KOPT-K1 (cell line): ENCODE data around the gene SYNDIG1.

ENCODE experiments used
- H3K27ac ChIP-seq: fragments of 200-600 bp; sonication (generic); 2 replicates; pipeline ENCODE4 v1.5.1; 2016; ENCODE audit warnings: antibody characterized with exemption, mild to moderate bottlenecking, low read depth, low read length; ENCODE audit not compliant: poor library complexity, severe bottlenecking
- H3K36me3 ChIP-seq: fragments of 200-600 bp; sonication (generic); 2 replicates; pipeline ENCODE4 v1.5.1; 2017; ENCODE audit warnings: antibody characterized with exemption, mild to moderate bottlenecking, low read length, moderate library complexity; ENCODE audit not compliant: insufficient read depth
- H3K9me3 ChIP-seq: fragments of 200-600 bp; sonication (generic); 2 replicates; pipeline ENCODE4 v1.5.1; 2017; ENCODE audit warnings: antibody characterized with exemption, low read length, mild to moderate bottlenecking; ENCODE audit not compliant: insufficient read depth, poor library complexity, severe bottlenecking

SYNDIG1 gene

DNA sequence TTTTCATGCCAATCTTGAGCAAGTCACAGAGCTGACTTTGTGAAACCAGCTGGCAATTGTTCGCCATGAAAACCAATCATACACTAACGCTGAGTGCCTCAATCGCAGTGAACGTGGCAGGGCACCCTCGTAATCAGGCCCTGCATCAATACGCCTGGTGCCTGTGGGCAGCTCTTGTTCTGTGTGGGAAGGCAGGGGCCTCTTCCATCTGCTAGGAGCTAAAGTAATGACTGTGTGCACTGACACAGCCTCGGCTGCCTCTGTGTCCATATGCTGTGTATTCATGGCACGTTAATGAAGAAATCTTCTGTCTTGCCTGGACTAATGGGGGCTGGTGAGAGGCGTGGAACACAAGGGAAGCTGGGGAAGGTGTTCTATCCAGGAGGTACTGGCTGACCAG lies 27.8 kb upstream of the SYNDIG1 start:
- H3K36me3 ChIP-seq, result no peaks in the 10 kb centered on the region
- H3K27ac ChIP-seq, result no peak overlapping the region
- no peaks in the 10 kb centered on the region for H3K9me3 ChIP-seq

GRCh38 chr20:24442909-24443308 lies 26.5 kb upstream of the SYNDIG1 start:
- no peak overlapping the region for H3K27ac ChIP-seq
- H3K36me3 ChIP-seq, result no peaks in the 10 kb centered on the region
- H3K9me3 ChIP-seq, result no peaks in the 10 kb centered on the region

GRCh38 chr20:24443436-24443835 lies 26.0 kb upstream of the SYNDIG1 start:
- Histone ChIP-seq H3K9me3 (no peaks in the 10 kb centered on the region), H3K27ac (no peak overlapping the region), H3K36me3 (no peaks in the 10 kb centered on the region)

- Histone ChIP-seq H3K27ac (no peak overlapping the region), H3K36me3 (no peaks in the 10 kb centered on the region), H3K9me3 (no peaks in the 10 kb centered on the region)
Measured at GRCh38 chr20:24444526-24445190, 24.8 kb upstream of the SYNDIG1 start.

GRCh38 chr20:24445510-24446170 lies 23.8 kb upstream of the SYNDIG1 start:
- Histone ChIP-seq H3K27ac (no peak overlapping the region), H3K36me3 (no peaks in the 10 kb centered on the region), H3K9me3 (no peaks in the 10 kb centered on the region)

GRCh38 chr20:24446811-24447210 lies 22.6 kb upstream of the SYNDIG1 start:
- H3K36me3 ChIP-seq, result no peaks in the 10 kb centered on the region
- H3K27ac ChIP-seq, result no peak overlapping the region
- H3K9me3 ChIP-seq, result no peaks in the 10 kb centered on the region

- Histone ChIP-seq H3K36me3 (no peaks in the 10 kb centered on the region), H3K9me3 (no peaks in the 10 kb centered on the region), H3K27ac (no peak overlapping the region)
Measured at GRCh38 chr20:24448170-24448569, 21.3 kb upstream of the SYNDIG1 start.

DNA sequence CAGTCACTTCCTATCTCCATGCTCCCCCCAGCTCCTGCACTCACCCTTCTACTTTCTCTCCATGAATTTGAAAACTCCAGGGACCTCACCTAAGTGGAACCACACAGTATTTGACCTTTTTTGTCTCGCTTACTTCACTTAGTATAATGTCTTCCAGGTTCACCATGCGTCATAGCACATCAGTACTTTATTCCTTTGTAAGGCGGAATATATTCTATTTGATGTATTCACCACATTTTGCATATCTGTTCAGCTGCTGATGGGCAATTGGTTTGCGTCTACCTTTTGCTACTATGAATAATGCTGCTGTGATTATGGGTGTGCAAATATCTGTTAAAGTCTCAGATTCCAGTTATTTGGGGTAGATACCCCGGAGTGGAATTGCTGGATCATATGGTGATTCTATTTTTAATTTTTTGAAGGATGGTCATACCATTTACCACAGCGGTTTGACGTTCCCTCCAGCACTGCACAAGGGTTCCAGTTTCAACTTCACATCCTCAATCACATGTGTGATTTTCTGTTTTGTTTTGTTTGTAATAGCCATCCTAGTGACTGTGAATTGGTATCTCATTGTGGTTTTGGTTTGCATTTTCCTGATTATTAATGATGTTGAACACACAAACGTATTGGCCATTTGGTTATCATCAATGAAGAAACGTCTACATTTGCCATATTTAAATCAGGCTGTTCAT lies 20.3 kb upstream of the SYNDIG1 start:
- Histone ChIP-seq H3K36me3 (no peaks in the 10 kb centered on the region), H3K27ac (no peak overlapping the region), H3K9me3 (no peaks in the 10 kb centered on the region)

DNA sequence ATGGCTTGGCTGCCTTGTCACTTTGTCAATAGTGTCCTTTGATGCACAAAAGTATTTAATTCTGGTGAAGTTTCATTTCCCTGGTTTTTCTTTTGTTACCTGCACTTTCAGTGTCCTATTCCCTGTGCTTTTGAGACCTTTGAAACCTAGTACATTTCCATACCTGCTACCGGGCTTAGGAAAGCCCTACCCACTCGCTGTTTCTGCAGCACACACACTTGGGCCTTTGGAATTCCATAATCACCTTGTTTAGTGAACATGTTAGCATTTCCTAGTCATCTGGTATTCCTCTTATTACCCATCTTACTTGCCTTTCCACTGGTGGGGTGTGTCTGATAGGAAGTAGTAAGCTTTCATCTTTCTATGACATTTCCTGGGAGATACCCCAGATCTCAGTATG lies 19.3 kb upstream of the SYNDIG1 start:
- no peak overlapping the region for H3K27ac ChIP-seq
- no peaks in the 10 kb centered on the region for H3K36me3 ChIP-seq
- no peaks in the 10 kb centered on the region for H3K9me3 ChIP-seq

DNA sequence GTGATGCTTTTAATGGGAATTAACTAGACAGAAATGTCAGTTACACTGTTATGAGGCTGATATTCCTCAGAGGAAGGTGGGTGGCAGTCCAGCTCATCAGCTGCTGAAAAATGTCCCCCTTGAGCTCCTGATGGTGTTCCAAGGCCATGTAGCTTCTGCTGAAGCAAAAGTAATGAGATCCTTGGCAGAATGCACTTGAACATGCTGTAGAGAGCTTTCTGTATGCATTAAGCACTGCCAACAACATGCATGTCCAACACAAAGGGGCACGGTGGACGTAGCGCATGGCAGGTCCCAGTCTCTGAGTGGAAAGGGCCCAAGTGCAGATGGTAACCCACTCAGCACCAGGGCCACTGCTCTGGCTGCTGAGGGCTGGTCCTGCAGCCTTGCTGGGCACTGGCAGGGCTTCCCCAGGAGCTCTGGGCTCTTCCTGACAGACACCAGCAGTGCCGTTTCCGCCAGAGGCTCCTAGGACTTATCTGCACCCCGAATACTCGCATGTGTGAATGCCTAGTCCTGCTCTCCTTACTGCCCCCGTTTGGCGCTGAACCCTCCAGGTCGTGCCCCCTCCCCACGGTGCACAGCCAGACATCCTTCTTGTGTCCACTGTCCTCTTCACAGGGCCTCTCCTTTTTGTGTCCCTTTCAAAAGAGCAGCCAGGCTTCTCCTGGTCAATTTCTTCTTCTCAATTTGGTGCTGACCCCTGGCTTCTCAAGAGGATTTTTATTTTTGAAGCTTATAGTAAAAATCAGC lies 18.6 kb upstream of the SYNDIG1 start:
- no peaks in the 10 kb centered on the region for H3K9me3 ChIP-seq

DNA sequence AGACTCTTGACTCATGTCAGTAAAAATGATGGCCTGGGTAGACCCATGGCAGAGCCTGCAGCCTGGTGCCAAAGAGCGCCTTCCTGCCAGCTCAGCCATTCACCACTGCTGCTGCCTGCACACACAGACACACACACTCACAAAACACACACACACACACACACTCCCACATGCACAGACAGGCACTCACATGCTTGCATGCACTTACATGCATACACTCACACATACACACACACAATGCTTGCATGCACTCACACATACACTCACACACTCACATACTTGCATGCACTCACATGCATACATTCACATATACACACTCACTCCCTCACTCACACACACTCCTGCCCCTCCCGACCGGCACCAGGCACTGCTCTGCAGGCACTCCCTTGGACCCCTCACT lies 18.0 kb upstream of the SYNDIG1 start:
- Histone ChIP-seq H3K36me3 (no peaks in the 10 kb centered on the region), H3K27ac (no peak overlapping the region), H3K9me3 (no peaks in the 10 kb centered on the region)

More for the DNA sequence above, 18.6 kb upstream of the SYNDIG1 start:
- H3K27ac ChIP-seq, result no peak overlapping the region
- no peaks in the 10 kb centered on the region for H3K36me3 ChIP-seq

DNA sequence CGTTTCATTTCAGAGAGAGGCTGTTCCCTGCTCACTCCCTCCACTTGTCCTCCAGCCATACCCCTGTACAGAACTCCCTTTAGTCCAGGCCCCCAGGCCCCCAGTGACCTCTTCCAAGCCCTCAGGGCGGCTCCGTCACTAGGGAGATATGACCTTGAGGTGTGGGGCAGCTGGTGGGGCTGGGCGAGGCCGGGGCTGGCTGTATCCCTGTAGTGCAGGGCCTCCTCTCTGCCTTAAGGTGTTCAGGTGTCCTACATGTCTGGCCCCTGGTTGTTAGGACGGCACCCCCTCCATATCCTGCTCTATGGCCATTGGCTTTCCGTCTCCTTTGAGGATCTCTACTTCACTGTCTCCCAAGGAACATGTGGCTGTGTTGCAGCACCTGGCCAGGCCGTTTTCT lies 17.4 kb upstream of the SYNDIG1 start:
- no peak overlapping the region for H3K27ac ChIP-seq
- H3K36me3 ChIP-seq, result no peaks in the 10 kb centered on the region
- H3K9me3 ChIP-seq, result no peaks in the 10 kb centered on the region

DNA sequence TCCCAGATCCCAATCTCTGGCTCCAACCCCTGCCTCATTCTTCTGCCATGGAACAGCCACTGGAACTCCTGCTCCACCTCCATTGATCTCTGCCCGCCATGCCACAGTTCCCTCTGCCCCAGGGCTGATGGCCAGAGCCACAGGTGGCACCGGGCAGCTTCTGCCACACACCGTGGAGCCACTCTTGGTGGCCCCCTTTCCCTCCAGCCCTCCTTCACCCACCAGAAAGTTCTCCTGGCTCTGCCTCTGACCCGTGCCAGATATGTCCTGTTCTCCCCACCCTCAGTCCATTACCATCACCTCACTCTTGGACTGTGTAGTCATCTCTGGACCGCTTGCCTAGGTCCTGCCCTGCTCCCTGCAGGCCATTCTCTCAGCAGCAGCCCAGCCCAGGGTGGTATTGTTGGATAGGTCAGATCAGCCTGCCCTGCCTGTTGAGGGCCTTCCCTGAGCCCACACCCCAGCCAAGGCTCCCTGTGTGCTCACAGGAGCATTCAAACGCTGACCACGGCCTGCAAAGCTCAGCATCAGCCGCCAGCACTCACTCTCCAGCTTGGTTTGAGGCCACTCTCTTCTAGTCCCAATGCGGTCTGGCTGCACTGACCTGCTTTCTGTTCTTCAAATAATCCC lies 16.8 kb upstream of the SYNDIG1 start:
- no peaks in the 10 kb centered on the region for H3K36me3 ChIP-seq
- H3K9me3 ChIP-seq, result no peaks in the 10 kb centered on the region
- H3K27ac ChIP-seq, result no peak overlapping the region

GRCh38 chr20:24453869-24454268 lies 15.6 kb upstream of the SYNDIG1 start:
- no peaks in the 10 kb centered on the region for H3K9me3 ChIP-seq
- H3K27ac ChIP-seq, result no peak overlapping the region
- H3K36me3 ChIP-seq, result no peaks in the 10 kb centered on the region

- H3K36me3 ChIP-seq, result no peaks in the 10 kb centered on the region
- no peak overlapping the region for H3K27ac ChIP-seq
- H3K9me3 ChIP-seq, result no peaks in the 10 kb centered on the region
Measured at GRCh38 chr20:24455081-24455480, 14.3 kb upstream of the SYNDIG1 start.
